OCI-LY1 (cell line): ENCODE measurements around the gene RAB11FIP4.

Experiments
- H2AFZ ChIP-seq: fragments of 200-600 bp; sonication (generic), shearing (Covaris generic); 2 replicates; pipeline ENCODE4 v1.6.0; 2014; ENCODE audit warnings: antibody characterized with exemption, mild to moderate bottlenecking, low read length
- H3F3A ChIP-seq: fragments of 200-600 bp; sonication (generic), shearing (Covaris generic); 2 replicates; pipeline ENCODE4 v1.6.0; 2014; ENCODE audit warnings: mild to moderate bottlenecking, antibody characterized with exemption, low read length, moderate library complexity; ENCODE audit not compliant: insufficient read depth
- H3K27ac ChIP-seq: fragments of 200-600 bp; sonication (generic); 2 replicates; pipeline ENCODE4 v1.5.1; 2014; ENCODE audit warnings: low read length, mixed run types, mild to moderate bottlenecking, low read depth; ENCODE audit not compliant: poor library complexity, severe bottlenecking
- H3K27me3 ChIP-seq: fragments of 200-600 bp; sonication (generic); 2 replicates; pipeline ENCODE4 v1.6.0; 2014; ENCODE audit warnings: antibody characterized with exemption, mild to moderate bottlenecking, low read length, moderate library complexity; ENCODE audit not compliant: insufficient read depth
- H3K36me3 ChIP-seq: fragments of 200-600 bp; sonication (generic); 2 replicates; pipeline ENCODE4 v1.6.1; 2014; ENCODE audit warnings: mild to moderate bottlenecking, antibody characterized with exemption, low read length, moderate library complexity, mixed read lengths; ENCODE audit not compliant: insufficient read depth
- H3K4me1 ChIP-seq: fragments of 200-600 bp; sonication (generic); 2 replicates; pipeline ENCODE4 v1.5.1; 2014; ENCODE audit warnings: mild to moderate bottlenecking, low read length, moderate library complexity; ENCODE audit not compliant: insufficient read depth, severe bottlenecking
- H3K4me2 ChIP-seq: fragments of 200-600 bp; sonication (generic), shearing (Covaris generic); 2 replicates; pipeline ENCODE4 v1.6.1; 2014; ENCODE audit warnings: low read length
- H3K4me3 ChIP-seq: fragments of 200-600 bp; sonication (generic); 2 replicates; pipeline ENCODE4 v1.5.1; 2014; ENCODE audit warnings: low read length, low read depth, mild to moderate bottlenecking, mixed read lengths; ENCODE audit not compliant: poor library complexity, severe bottlenecking
- H3K79me2 ChIP-seq: fragments of 200-600 bp; shearing (Covaris generic); 2 replicates; pipeline ENCODE4 v1.6.1; 2016; ENCODE audit warnings: mixed run types, low read length, mixed read lengths; ENCODE audit not compliant: insufficient read depth
- H3K9ac ChIP-seq: fragments of 200-600 bp; sonication (generic), shearing (Covaris generic); 2 replicates; pipeline ENCODE4 v1.6.1; 2014; ENCODE audit warnings: mild to moderate bottlenecking, low read length, mixed read lengths
- H3K9me2 ChIP-seq: fragments of 200-600 bp; sonication (generic), shearing (Covaris generic); 2 replicates; pipeline ENCODE4 v1.6.1; 2014; ENCODE audit warnings: low read depth, mild to moderate bottlenecking, low read length, mixed read lengths
- H3K9me3 ChIP-seq: fragments of 200-600 bp; shearing (Covaris generic); 2 replicates; pipeline ENCODE4 v1.6.1; 2014; ENCODE audit warnings: low read length, mixed read lengths
- H4K20me1 ChIP-seq: fragments of 200-600 bp; sonication (generic), shearing (Covaris generic); 2 replicates; pipeline ENCODE4 v1.6.0; 2016; ENCODE audit warnings: mild to moderate bottlenecking, low read length; ENCODE audit not compliant: insufficient read depth
- CTCF ChIP-seq: fragments of 200-600 bp; sonication (generic), shearing (Covaris generic); IDR thresholded peaks from 2 replicates; pipeline ENCODE4 v1.5.1; 2017; ENCODE audit warnings: mild to moderate bottlenecking, antibody characterized with exemption, low read length, moderate library complexity, mixed read lengths
- EZH2 ChIP-seq: fragments of 200-600 bp; sonication (generic), shearing (Covaris generic); IDR thresholded peaks from 2 replicates; pipeline ENCODE4 v1.8.0; 2017; ENCODE audit warnings: borderline replicate concordance, mixed run types, mild to moderate bottlenecking, antibody characterized with exemption, low read length, moderate library complexity, mixed read lengths

The RAB11FIP4 gene

GRCh38 chr17:31355935-31356334 is 35.5 kb upstream of the RAB11FIP4 start:
- Histone ChIP-seq H3F3A (no peaks in the 10 kb centered on the region), H3K4me1 (no peaks in the 10 kb centered on the region), H3K36me3 (peaks cover 34% of the 10 kb centered on the region)

GRCh38 chr17:31357091-31357490 is 34.4 kb upstream of the RAB11FIP4 start:
- no peak for TF ChIP-seq CTCF
- TF ChIP-seq EZH2: no peak
- H3K4me1 ChIP-seq: no peaks in the 10 kb centered on the region

More at GRCh38 chr17:31355935-31356334, 35.5 kb upstream of the RAB11FIP4 start:
- no peaks in the 10 kb centered on the region for H3K9me3 ChIP-seq
- TF ChIP-seq EZH2: no peak
- H3K4me2 ChIP-seq: no peak overlapping the region
- H3K27me3 ChIP-seq: no peaks in the 10 kb centered on the region
- no peaks in the 10 kb centered on the region for H3K9me2 ChIP-seq
- H3K9ac ChIP-seq: no peak overlapping the region
- no peak overlapping the region for H2AFZ ChIP-seq
- no peaks in the 10 kb centered on the region for H3K79me2 ChIP-seq
- H3K27ac ChIP-seq: no peak overlapping the region
- H3K4me3 ChIP-seq: no peak overlapping the region
- H4K20me1 ChIP-seq: no peaks in the 10 kb centered on the region

GRCh38 chr17:31357839-31358394 is 33.6 kb upstream of the RAB11FIP4 start:
- no peak overlapping the region for H3K27ac ChIP-seq
- H3K36me3 ChIP-seq: peaks cover 28% of the 10 kb centered on the region
- H3K27me3 ChIP-seq: no peaks in the 10 kb centered on the region
- no peak overlapping the region for H2AFZ ChIP-seq
- TF ChIP-seq CTCF: no peak
- TF ChIP-seq EZH2: no peak
- no peaks in the 10 kb centered on the region for H3K79me2 ChIP-seq
- H3K9me3 ChIP-seq: no peaks in the 10 kb centered on the region
- H3K9me2 ChIP-seq: no peaks in the 10 kb centered on the region
- no peaks in the 10 kb centered on the region for H3F3A ChIP-seq
- H3K4me3 ChIP-seq: no peak overlapping the region
- no peaks in the 10 kb centered on the region for H3K4me1 ChIP-seq
- H3K4me2 ChIP-seq: no peak overlapping the region
- H4K20me1 ChIP-seq: no peaks in the 10 kb centered on the region
- no peak overlapping the region for H3K9ac ChIP-seq

More at GRCh38 chr17:31357091-31357490, 34.4 kb upstream of the RAB11FIP4 start:
- Histone ChIP-seq H3K9me3 (no peaks in the 10 kb centered on the region), H3K36me3 (peaks cover 34% of the 10 kb centered on the region), H3K4me3 (no peak overlapping the region), H3K27ac (no peak overlapping the region), H3K9me2 (no peaks in the 10 kb centered on the region), H2AFZ (no peak overlapping the region), H3F3A (no peaks in the 10 kb centered on the region), H3K9ac (no peak overlapping the region), H3K79me2 (no peaks in the 10 kb centered on the region), H3K4me2 (no peak overlapping the region), H3K27me3 (no peaks in the 10 kb centered on the region), H4K20me1 (no peaks in the 10 kb centered on the region)

GRCh38 chr17:31364012-31364411 is 27.5 kb upstream of the RAB11FIP4 start:
- H4K20me1 ChIP-seq: no peaks in the 10 kb centered on the region
- H3K27ac ChIP-seq: no peak overlapping the region
- H3K9me2 ChIP-seq: no peaks in the 10 kb centered on the region
- peaks cover 2% of the 10 kb centered on the region for H3K4me1 ChIP-seq
- H3K27me3 ChIP-seq: no peaks in the 10 kb centered on the region
- peaks cover 1% of the 10 kb centered on the region; the same call in 1 of the 2 replicates for H3K36me3 ChIP-seq
- H3F3A ChIP-seq: no peaks in the 10 kb centered on the region
- no peak overlapping the region for H3K4me2 ChIP-seq
- no peak overlapping the region for H3K9ac ChIP-seq
- H3K4me3 ChIP-seq: no peak overlapping the region
- no peaks in the 10 kb centered on the region for H3K9me3 ChIP-seq
- no peak for TF ChIP-seq EZH2
- no peak for TF ChIP-seq CTCF
- H3K79me2 ChIP-seq: no peaks in the 10 kb centered on the region
- H2AFZ ChIP-seq: no peak overlapping the region
